ENCODE results near the gene SFSWAP. TPM values are rescaled to one million over a fixed set of nuclear protein-coding genes. Genes with fewer than 3 reads are reported as not detected.
"Not testable (repeated sequence)": the region's sequence is repeated elsewhere in the genome, so short reads cannot be mapped to it uniquely, and the experiment has no call there.

Gene SFSWAP
- total RNA-seq, 2 donors from 2014 or later = 31.6 to 45.8 TPM

GRCh38 chr12:131673888-131674257, 37.0 kb upstream of the SFSWAP start:
- Histone ChIP-seq H3K36me3 (replicated peaks in 1 of 2; ENCODE audit: insufficient read depth in 1 of 2, low read depth in 2 of 2) (no peaks in the 10 kb centered on the region), H3K4me3 (no peak overlapping the region), H3K27ac (no peak overlapping the region), H3K9me3 (no peaks in the 10 kb centered on the region), H3K27me3 (no peaks in the 10 kb centered on the region), H3K4me1 (no peaks in the 10 kb centered on the region)
- no peak for TF ChIP-seq CTCF (IDR thresholded peaks at IDR 0.05)
- no peak for TF ChIP-seq POLR2A (IDR thresholded peaks at IDR 0.05)
- DNase-seq (no peak), ATAC-seq (no peak)
- intact Hi-C loops (cut with DNase I) = no loop called here
- WGBS, 2 donors = 58 to 60% methylated on average over 7 of the region's 7 CpGs

- no peaks in the 10 kb centered on the region for H3K36me3 ChIP-seq (replicated peaks in 1 of 2; ENCODE audit: insufficient read depth in 1 of 2, low read depth in 2 of 2)
- no peaks in the 10 kb centered on the region for H3K4me1 ChIP-seq
- TF ChIP-seq POLR2A (IDR thresholded peaks at IDR 0.05) (no peak), CTCF (IDR thresholded peaks at IDR 0.05) (no peak)
- 85 to 86% methylated on average over 6 of the region's 6 CpGs for WGBS, 2 donors
- H3K9me3 ChIP-seq = no peaks in the 10 kb centered on the region
- intact Hi-C loops (cut with DNase I) = no loop called here
- no peak overlapping the region for H3K4me3 ChIP-seq
- no peak overlapping the region for H3K27ac ChIP-seq
- ATAC-seq (no peak), DNase-seq (no peak)
- no peaks in the 10 kb centered on the region for H3K27me3 ChIP-seq
Observed at GRCh38 chr12:131674373-131674772, 36.5 kb upstream of the SFSWAP start.

- no peaks in the 10 kb centered on the region for H3K27me3 ChIP-seq
- intact Hi-C loops (cut with DNase I) = no loop called here
- H3K36me3 ChIP-seq (replicated peaks in 1 of 2; ENCODE audit: insufficient read depth in 1 of 2, low read depth in 2 of 2) = no peaks in the 10 kb centered on the region
- WGBS, 2 donors = 60 to 66% methylated on average over 20 to 21 of the region's 21 CpGs
- H3K4me1 ChIP-seq = no peaks in the 10 kb centered on the region
- no peak for DNase-seq
- TF ChIP-seq CTCF (IDR thresholded peaks at IDR 0.05) = no peak
- TF ChIP-seq POLR2A (IDR thresholded peaks at IDR 0.05) = no peak
- no peak overlapping the region for H3K4me3 ChIP-seq
- ATAC-seq = no peak
- H3K9me3 ChIP-seq = no peaks in the 10 kb centered on the region
- H3K27ac ChIP-seq = no peak overlapping the region
Observed at GRCh38 chr12:131675126-131676080, 35.5 kb upstream of the SFSWAP start.

GRCh38 chr12:131676544-131676943, 34.3 kb upstream of the SFSWAP start:
- intact Hi-C loops (cut with DNase I) = no loop called here
- H3K36me3 ChIP-seq (replicated peaks in 1 of 2; ENCODE audit: insufficient read depth in 1 of 2, low read depth in 2 of 2) = no peaks in the 10 kb centered on the region
- TF ChIP-seq POLR2A (IDR thresholded peaks at IDR 0.05) = no peak
- no peak for TF ChIP-seq CTCF (IDR thresholded peaks at IDR 0.05)
- WGBS, 2 donors = 66 to 72% methylated on average over 7 of the region's 7 CpGs
- ATAC-seq = no peak
- DNase-seq = no peak
- no peak overlapping the region for H3K27ac ChIP-seq
- no peaks in the 10 kb centered on the region for H3K4me1 ChIP-seq
- no peak overlapping the region for H3K4me3 ChIP-seq
- no peaks in the 10 kb centered on the region for H3K27me3 ChIP-seq
- no peaks in the 10 kb centered on the region for H3K9me3 ChIP-seq

GRCh38 chr12:131677067-131677466, 33.8 kb upstream of the SFSWAP start:
- not testable (repeated sequence) for DNase-seq, H3K27ac ChIP-seq

More at GRCh38 chr12:131677067-131677466, 33.8 kb upstream of the SFSWAP start:
- H3K4me1 ChIP-seq; ATAC-seq; intact Hi-C loops (cut with DNase I); H3K9me3 ChIP-seq; H3K27me3 ChIP-seq; H3K36me3 ChIP-seq (replicated peaks in 1 of 2; ENCODE audit: insufficient read depth in 1 of 2, low read depth in 2 of 2); H3K4me3 ChIP-seq: not testable (repeated sequence)
- 33 to 54% methylated on average over 1 to 5 of the region's 6 CpGs for WGBS, 2 donors
